NB4 (cell line): ENCODE measurements around the gene TCF4.

Experiments used
- DNase-seq: peaks from one replicate; pipeline ENCODE4 v3.0.0; 2010; ENCODE audit warnings: low read depth
- H3K4me3 ChIP-seq: one replicate; pipeline ENCODE4 v1.5.1; 2011; ENCODE audit warnings: mild to moderate bottlenecking, low read depth, low read length, moderate library complexity
- CTCF ChIP-seq: IDR thresholded peaks from one replicate; pipeline ENCODE4 v1.5.1; 2012; ENCODE audit warnings: low read depth, low read length
- MAX ChIP-seq: IDR thresholded peaks from 2 replicates; pipeline ENCODE4 v1.6.1; 2011; ENCODE audit warnings: low read depth, low read length
- MYC ChIP-seq: IDR thresholded peaks from 2 replicates; pipeline ENCODE4 v1.6.1; 2011; ENCODE audit warnings: low read depth, low read length
- POLR2A ChIP-seq: IDR thresholded peaks from 2 replicates; pipeline ENCODE4 v1.6.1; 2011; ENCODE audit warnings: mild to moderate bottlenecking; ENCODE audit not compliant: insufficient read length; ENCODE audit errors: extremely low read depth

TCF4 gene

DNA sequence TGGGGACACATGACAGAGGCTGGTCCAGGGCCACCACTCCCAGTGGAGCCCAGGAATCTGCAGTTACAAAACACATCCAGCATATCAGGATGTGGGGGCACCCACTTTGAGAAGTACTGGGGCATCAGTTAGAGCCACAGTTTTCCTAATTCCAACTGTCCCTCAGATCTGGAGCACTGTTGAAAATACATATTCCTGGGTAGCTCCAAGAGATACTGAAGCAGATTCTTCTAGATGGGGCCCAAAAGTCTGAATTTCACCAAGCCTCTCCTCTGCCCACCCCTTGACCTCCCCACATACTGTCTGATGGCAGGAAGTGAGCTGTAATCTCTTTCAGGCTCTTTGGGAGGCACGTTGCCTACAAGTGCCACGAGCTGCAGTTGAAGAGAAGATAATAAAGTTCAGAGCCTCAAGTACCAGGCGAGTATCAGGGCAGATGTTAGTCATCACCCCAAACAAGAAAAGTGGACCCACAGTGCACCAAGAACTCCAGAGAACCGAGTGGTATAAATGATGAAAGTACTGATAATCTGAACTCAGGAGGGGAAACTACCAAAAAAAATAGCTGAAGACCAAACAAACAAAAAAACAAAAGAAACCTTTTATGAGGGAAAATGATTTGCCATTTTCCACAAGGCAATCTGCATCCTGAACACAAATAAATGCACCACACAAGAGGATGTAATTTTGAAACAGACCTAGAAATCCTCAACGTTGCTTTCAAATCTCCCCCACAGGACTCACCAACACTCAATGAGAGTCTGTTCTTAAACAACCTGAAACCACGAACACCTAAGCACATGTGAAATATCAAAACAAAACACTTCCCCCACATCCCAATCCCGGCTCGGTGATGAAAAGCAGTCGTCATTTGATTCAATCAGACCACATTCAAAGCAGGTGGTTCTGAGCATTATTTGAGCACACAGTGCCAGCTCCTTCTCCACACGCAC is 98.7 kb downstream of the TCF4 start:
- no peak for DNase-seq
- no peak overlapping the region for H3K4me3 ChIP-seq
- TF ChIP-seq MYC (no peak), POLR2A (no peak), MAX (no peak), CTCF (no peak)

DNA sequence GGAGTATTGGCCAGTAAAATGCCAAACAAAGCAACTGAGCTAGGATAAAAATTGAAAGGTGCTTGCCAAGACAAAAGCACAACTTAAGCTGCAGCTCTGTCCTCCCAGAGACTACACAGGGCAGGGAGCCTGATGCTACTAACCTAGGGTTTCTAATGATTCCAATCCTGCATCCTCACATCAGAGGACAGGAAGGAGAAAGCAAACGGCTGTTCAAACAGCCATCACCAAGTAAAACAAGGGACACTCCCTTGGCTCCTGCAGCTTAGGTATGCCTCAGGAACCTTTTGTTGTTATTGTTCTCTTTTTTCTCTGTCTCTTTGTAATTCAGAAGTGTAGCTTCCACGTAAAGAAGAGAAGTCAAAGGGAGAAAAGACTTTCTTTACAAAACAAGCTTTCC is 99.5 kb downstream of the TCF4 start:
- TF ChIP-seq CTCF, result no peak
- TF ChIP-seq MAX, result no peak
- TF ChIP-seq POLR2A, result no peak
- TF ChIP-seq MYC, result no peak
- no peak for DNase-seq
- H3K4me3 ChIP-seq, result no peak overlapping the region

GRCh38 chr18:55487997-55488396 is 100.0 kb downstream of the TCF4 start:
- TF ChIP-seq POLR2A, result no peak
- no peak for TF ChIP-seq CTCF
- TF ChIP-seq MAX, result no peak
- no peak for TF ChIP-seq MYC
- no peak for DNase-seq
- no peak overlapping the region for H3K4me3 ChIP-seq

DNA sequence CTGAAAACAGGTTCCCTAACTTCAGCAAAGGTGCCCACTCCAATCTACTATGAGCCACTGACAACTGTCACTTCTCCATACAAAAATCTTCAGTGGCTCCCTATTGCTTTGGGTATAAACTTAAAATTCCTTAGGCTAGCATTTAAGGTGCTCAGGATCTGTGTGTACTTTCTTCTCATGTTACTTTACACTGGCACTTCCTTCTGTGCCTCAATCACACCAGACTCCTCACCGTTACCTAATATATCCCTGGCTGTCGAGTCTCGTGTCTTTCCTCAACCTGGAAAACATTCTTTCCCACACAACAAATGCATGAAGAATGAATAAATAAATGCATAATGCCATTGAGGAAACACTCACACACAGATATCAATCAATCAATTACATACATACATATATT is 101.1 kb downstream of the TCF4 start:
- H3K4me3 ChIP-seq, result no peak overlapping the region
- no peak for DNase-seq
- TF ChIP-seq POLR2A, result no peak
- no peak for TF ChIP-seq MYC
- TF ChIP-seq CTCF, result no peak

- no peak overlapping the region for H3K4me3 ChIP-seq
Observed at GRCh38 chr18:55485666-55486065, 102.3 kb downstream of the TCF4 start.

More at GRCh38 chr18:55485666-55486065, 102.3 kb downstream of the TCF4 start:
- TF ChIP-seq MAX (no peak), MYC (no peak), POLR2A (no peak), CTCF (no peak)
- no peak for DNase-seq
